Pancreas (tissue), 10 donors: ENCODE measurements around the gene TUBB4B. TPM values are rescaled to one million over a fixed set of nuclear protein-coding genes. Genes with fewer than 3 reads are reported as not detected.

Experiments
- ATAC-seq, 4 donors: fragments of 200-7000 bp; cut with Tn5 transposase; one replicate each; pipeline versions ENCODE4 v1.8.0 to v1.9.1; 2020; ENCODE audit warnings: mild to moderate bottlenecking in 4 of 4, moderate library complexity in 4 of 4
- DNase-seq, 6 donors: peaks; one replicate each; pipeline ENCODE4 v3.0.0-alpha.2; 2020
- FAIRE-seq: peaks from 2 replicates; lab custom pipeline; 2012; peaks lifted over from hg19 to GRCh38; lab: Jason Lieb, UNC
- H3K27ac ChIP-seq, 4 donors: fragments of 200-600 bp; sonication (generic); 1 replicate in 3 of 4; 2 replicates in 1 of 4; pipeline versions ENCODE4 v1.5.0 to v1.8.0; 2020
- H3K27me3 ChIP-seq, 4 donors: fragments of 200-600 bp; one replicate each; pipeline ENCODE4 v1.8.0; 2021
- H3K36me3 ChIP-seq, 3 donors: fragments of 200-600 bp; sonication (generic) in 1 of 3; one replicate each; pipeline versions ENCODE4 v1.5.0 to v1.8.0; 2020 to 2021
- H3K4me1 ChIP-seq, 3 donors: fragments of 200-600 bp; one replicate each; pipeline ENCODE4 v1.8.0; 2021
- H3K4me3 ChIP-seq, 4 donors: fragments of 200-600 bp; sonication (generic) in 2 of 4; one replicate each; pipeline versions ENCODE4 v1.5.0 to v1.8.0; 2020 to 2021
- H3K9me3 ChIP-seq, 4 donors: fragments of 200-600 bp; one replicate each; pipeline ENCODE4 v1.8.0; 2021
- CTCF ChIP-seq, 4 donors: fragments of 200-600 bp; sonication (generic) in 3 of 4; IDR thresholded peaks; one replicate each; pipeline versions ENCODE4 v1.5.0 to v1.8.0; 2021; ENCODE audit warnings: antibody characterized with exemption in 4 of 4
- whole genome bisulfite sequencing, 2 donors: extraction: QIAGEN DNeasy Blood & Tissue Kit; methylation state at CpG; one replicate each; pipeline ENCODE4 v1.1.7; 2013; 5-methylcytosine and 5-hydroxymethylcytosine counted together
- intact Hi-C, 3 donors: fragments of 100-400 bp; cut with DNase I; formaldehyde crosslinking; loops; one replicate each; pipeline versions ENCODE4 v1.11.1 to v1.14.2; 2022
- polyA plus RNA-seq, 2 donors: library from polyadenylated mRNA; stranded (reverse); fragments of 200-250 nt; gene quantifications; one replicate each; pipeline ENCODE4 v1.2.3, GENCODE V29; 2013
- total RNA-seq, 6 donors: library from RNA; stranded (reverse); fragmentation: NEBNext Ultra II Directional in 4 of 6; extraction: Animal tissue kit (Norgen Biotek cat#: 25700) in 4 of 6; gene quantifications; one replicate each; pipeline versions ENCODE4 v1.2.1 to v1.2.4, GENCODE V29; 2021 to 2023
- donor health status: healthy with polysubstance abuse.
- donor health status: DM: no; HTN: no; CAD: no; lungs with moderate emphysema.
- donor health status: DM: no; HTN: no; CAD: no.
- donor health status: control.
- donor health status: control.
- donor health status: Bipolar disorder and iron deficiency.
- donor health status: DM: yes; HTN: yes; CAD: no.
- donor health status: DM: no; HTN: no; CAD: no.
- donor health status: DM: no; HTN: no; CAD: no.
- donor health status: DM: yes; HTN: yes; CAD: no.

The TUBB4B gene
- total and polyA plus RNA-seq, 8 donors, result 40.9 to 143 (median 72.8) TPM

GRCh38 chr9:137215196-137215986, 25.7 kb upstream of the TUBB4B start:
- DNase-seq, result peak in 1 of 6 donors; percentile 51
- no peak for FAIRE-seq
- Histone ChIP-seq H3K36me3 (no peaks in the 10 kb centered on the region), H3K9me3 (no peaks in the 10 kb centered on the region), H3K27me3 (no peaks in the 10 kb centered on the region), H3K27ac (no peak overlapping the region), H3K4me1 (peaks cover 0 to 5% (median 0%) of the 10 kb centered on the region in 3 donors), H3K4me3 (no peak overlapping the region)
- no peak for TF ChIP-seq CTCF (IDR thresholded peaks at IDR 0.05)
- intact Hi-C loops, result no loop called here
- 91 to 94% methylated on average over 22 of the region's 22 CpGs for WGBS, 2 donors
- ATAC-seq, result no peak

GRCh38 chr9:137216188-137216965, 24.7 kb upstream of the TUBB4B start:
- WGBS, 2 donors, result 92 to 93% methylated on average over 30 of the region's 30 CpGs
- intact Hi-C loops, result no loop called here
- Histone ChIP-seq H3K27ac (peak overlapping the region in 1 of 4 donors; percentile 73), H3K9me3 (no peaks in the 10 kb centered on the region), H3K4me3 (peak overlapping the region in 1 of 4 donors; percentile 46), H3K36me3 (no peaks in the 10 kb centered on the region), H3K4me1 (peaks cover 0 to 5% (median 0%) of the 10 kb centered on the region in 3 donors), H3K27me3 (no peaks in the 10 kb centered on the region)
- no peak for TF ChIP-seq CTCF (IDR thresholded peaks at IDR 0.05)
- FAIRE-seq, result no peak
- no peak for ATAC-seq
- DNase-seq, result peak in 1 of 6 donors; percentile 47

GRCh38 chr9:137217276-137218211, 23.5 kb upstream of the TUBB4B start:
- no peaks in the 10 kb centered on the region for H3K36me3 ChIP-seq
- peak; percentile 84 to 96 (median 90) for DNase-seq
- peaks cover under 1 to 5% (median 2%) of the 10 kb centered on the region in 3 donors for H3K4me1 ChIP-seq
- intact Hi-C loops, result no loop called here
- ATAC-seq, result peak; percentile 66 to 84 (median 79)
- H3K4me3 ChIP-seq, result peak overlapping the region; percentile 18 to 50 (median 34)
- no peak for FAIRE-seq
- no peaks in the 10 kb centered on the region for H3K27me3 ChIP-seq
- no peaks in the 10 kb centered on the region for H3K9me3 ChIP-seq
- TF ChIP-seq CTCF (IDR thresholded peaks at IDR 0.05), result no peak
- H3K27ac ChIP-seq, result peak overlapping the region; percentile 70 to 76 (median 72)
- WGBS, 2 donors, result 41 to 56% methylated on average over 34 to 36 of the region's 36 CpGs

GRCh38 chr9:137218212-137218753, 22.8 kb upstream of the TUBB4B start:
- no peak for TF ChIP-seq CTCF (IDR thresholded peaks at IDR 0.05)
- ATAC-seq (peak in 1 of 4 donors; percentile 6), FAIRE-seq (no peak), DNase-seq (peak in 1 of 6 donors; percentile 57)
- no peaks in the 10 kb centered on the region for H3K27me3 ChIP-seq
- H3K4me3 ChIP-seq, result peak overlapping the region; percentile 7 to 50 (median 34)
- intact Hi-C loops, result no loop called here
- 68 to 71% methylated on average over 18 to 30 of the region's 30 CpGs for WGBS, 2 donors
- H3K27ac ChIP-seq, result peak overlapping the region; percentile 70 to 76 (median 72)
- peaks cover 6 to 12% (median 7%) of the 10 kb centered on the region in 3 donors for H3K4me1 ChIP-seq
- H3K9me3 ChIP-seq, result no peaks in the 10 kb centered on the region
- H3K36me3 ChIP-seq, result no peaks in the 10 kb centered on the region
